Ascending aorta (tissue), 2 donors: Measurements from ENCODE around the gene INAFM1. TPM values are rescaled to one million over a fixed set of nuclear protein-coding genes. Genes with fewer than 3 reads are reported as not detected.

ENCODE experiments used
- DNase-seq, 2 donors: peaks; one replicate each; pipeline ENCODE4 v3.0.0-alpha.2; 2019; ENCODE audit warnings: low spot score in 2 of 2
- H3K27ac ChIP-seq, 2 donors: fragments of 200-600 bp; sonication (generic); one replicate each; pipeline ENCODE4 v1.5.1; 2016 to 2017; ENCODE audit warnings: mild to moderate bottlenecking in 1 of 2
- H3K27me3 ChIP-seq: fragments of 200-600 bp; sonication (generic); one replicate; pipeline ENCODE4 v1.5.1; 2017
- H3K36me3 ChIP-seq, 2 donors: fragments of 200-600 bp; sonication (generic); one replicate each; pipeline ENCODE4 v1.5.1; 2016
- H3K4me1 ChIP-seq, 2 donors: fragments of 200-600 bp; sonication (generic); one replicate each; pipeline ENCODE4 v1.5.1; 2016 to 2017; ENCODE audit warnings: mild to moderate bottlenecking in 1 of 2
- H3K4me3 ChIP-seq, 2 donors: fragments of 200-600 bp; sonication (generic); one replicate each; pipeline ENCODE4 v1.5.1; 2016 to 2017; ENCODE audit warnings: mild to moderate bottlenecking in 1 of 2
- H3K9me3 ChIP-seq, 2 donors: fragments of 200-600 bp; sonication (generic); one replicate each; pipeline ENCODE4 v1.5.1; 2016
- intact Hi-C: fragments of 100-400 bp; cut with DNase I; formaldehyde crosslinking; loops from one replicate; pipeline ENCODE4 v1.15.1; 2023
- total RNA-seq: library from RNA; depleted of rRNA; stranded (reverse); fragments of >200 nt; gene quantifications from one replicate; pipeline ENCODE4 v1.1.0, GENCODE V29; 2016
- TF ChIP-seq, protein P1 (sequence below), 3 experiments: fragments of 200-600 bp in 2 of 3; fragments of 450-650 bp in 1 of 3; sonication (generic) in 2 of 3; IDR thresholded peaks; one replicate each; pipeline ENCODE4 v1.5.1; 2016 to 2019; ENCODE audit warnings: antibody characterized with exemption in 3 of 3, mild to moderate bottlenecking in 1 of 3, moderate library complexity in 1 of 3

INAFM1 gene
- total RNA-seq, 1 donor from 2014 or later, result 33.7 TPM

DNA sequence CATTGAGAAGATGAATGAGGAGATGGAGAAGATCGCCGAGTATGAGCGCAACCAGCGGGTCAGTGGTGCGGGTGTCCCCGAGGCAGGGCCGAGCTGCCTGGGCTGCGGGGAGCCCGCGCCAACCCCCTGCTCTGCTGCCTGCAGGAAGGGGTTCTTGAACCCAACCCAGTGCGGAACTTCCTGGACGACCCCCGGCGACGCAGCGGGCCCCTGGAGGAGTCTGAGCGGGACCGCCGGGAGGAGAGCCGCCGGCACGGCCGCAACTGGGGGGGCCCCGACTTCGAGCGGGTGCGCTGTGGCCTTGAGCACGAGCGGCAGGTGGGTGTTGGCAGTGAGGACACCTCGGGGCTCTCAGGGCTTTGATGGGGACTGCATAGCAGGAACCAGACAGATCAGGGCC is 10.1 kb upstream of the INAFM1 start:
- Histone ChIP-seq H3K27me3 (no peaks in the 10 kb centered on the region), H3K27ac (no peak overlapping the region), H3K4me1 (peaks cover 0 to 2% of the 10 kb centered on the region in 2 donors), H3K36me3 (peaks cover 66 to 85% of the 10 kb centered on the region in 2 donors), H3K4me3 (no peak overlapping the region), H3K9me3 (no peaks in the 10 kb centered on the region)
- intact Hi-C loops, result no loop called here
- no peak for DNase-seq
- TF ChIP-seq, protein P1, sequence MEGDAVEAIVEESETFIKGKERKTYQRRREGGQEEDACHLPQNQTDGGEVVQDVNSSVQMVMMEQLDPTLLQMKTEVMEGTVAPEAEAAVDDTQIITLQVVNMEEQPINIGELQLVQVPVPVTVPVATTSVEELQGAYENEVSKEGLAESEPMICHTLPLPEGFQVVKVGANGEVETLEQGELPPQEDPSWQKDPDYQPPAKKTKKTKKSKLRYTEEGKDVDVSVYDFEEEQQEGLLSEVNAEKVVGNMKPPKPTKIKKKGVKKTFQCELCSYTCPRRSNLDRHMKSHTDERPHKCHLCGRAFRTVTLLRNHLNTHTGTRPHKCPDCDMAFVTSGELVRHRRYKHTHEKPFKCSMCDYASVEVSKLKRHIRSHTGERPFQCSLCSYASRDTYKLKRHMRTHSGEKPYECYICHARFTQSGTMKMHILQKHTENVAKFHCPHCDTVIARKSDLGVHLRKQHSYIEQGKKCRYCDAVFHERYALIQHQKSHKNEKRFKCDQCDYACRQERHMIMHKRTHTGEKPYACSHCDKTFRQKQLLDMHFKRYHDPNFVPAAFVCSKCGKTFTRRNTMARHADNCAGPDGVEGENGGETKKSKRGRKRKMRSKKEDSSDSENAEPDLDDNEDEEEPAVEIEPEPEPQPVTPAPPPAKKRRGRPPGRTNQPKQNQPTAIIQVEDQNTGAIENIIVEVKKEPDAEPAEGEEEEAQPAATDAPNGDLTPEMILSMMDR (IDR thresholded peaks at IDR 0.05), result no peak

- Histone ChIP-seq H3K36me3 (peaks cover 57 to 85% of the 10 kb centered on the region in 2 donors), H3K4me3 (no peak overlapping the region), H3K27ac (no peak overlapping the region), H3K9me3 (no peaks in the 10 kb centered on the region), H3K4me1 (no peaks in the 10 kb centered on the region), H3K27me3 (no peaks in the 10 kb centered on the region)
- DNase-seq, result no peak
- intact Hi-C loops, result no loop called here
- TF ChIP-seq, protein P1 (IDR thresholded peaks at IDR 0.05), result no peak
Measured at GRCh38 chr19:47266401-47266941, 8.2 kb upstream of the INAFM1 start.

DNA sequence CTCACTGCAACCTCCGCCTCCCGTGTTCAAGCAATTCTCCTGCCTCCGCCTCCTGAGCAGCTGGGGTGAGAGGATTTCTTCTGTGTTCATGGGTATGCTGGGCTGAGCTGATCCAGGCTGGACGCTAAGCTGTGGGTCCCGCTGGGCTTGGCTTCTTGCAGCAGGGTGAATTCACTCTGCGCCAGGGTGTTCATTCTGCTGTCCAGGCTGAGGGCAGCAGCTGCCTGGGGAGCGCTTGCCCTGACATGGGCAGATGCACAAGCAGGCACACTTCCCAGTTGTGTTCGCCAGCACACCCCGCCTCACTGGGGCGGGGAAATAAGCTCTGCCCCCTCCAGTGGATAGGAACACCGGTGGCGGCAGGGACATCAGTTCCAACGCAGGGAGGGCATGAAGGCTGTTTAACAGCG is 7.3 kb upstream of the INAFM1 start:
- H3K27me3 ChIP-seq, result no peaks in the 10 kb centered on the region
- intact Hi-C loops, result no loop called here
- TF ChIP-seq, protein P1 (IDR thresholded peaks at IDR 0.05), result no peak
- H3K27ac ChIP-seq, result no peak overlapping the region
- H3K4me3 ChIP-seq, result no peak overlapping the region
- H3K4me1 ChIP-seq, result peaks cover 0 to under 1% of the 10 kb centered on the region in 2 donors
- no peak for DNase-seq
- peaks cover 58 to 82% of the 10 kb centered on the region in 2 donors for H3K36me3 ChIP-seq
- no peaks in the 10 kb centered on the region for H3K9me3 ChIP-seq

DNA sequence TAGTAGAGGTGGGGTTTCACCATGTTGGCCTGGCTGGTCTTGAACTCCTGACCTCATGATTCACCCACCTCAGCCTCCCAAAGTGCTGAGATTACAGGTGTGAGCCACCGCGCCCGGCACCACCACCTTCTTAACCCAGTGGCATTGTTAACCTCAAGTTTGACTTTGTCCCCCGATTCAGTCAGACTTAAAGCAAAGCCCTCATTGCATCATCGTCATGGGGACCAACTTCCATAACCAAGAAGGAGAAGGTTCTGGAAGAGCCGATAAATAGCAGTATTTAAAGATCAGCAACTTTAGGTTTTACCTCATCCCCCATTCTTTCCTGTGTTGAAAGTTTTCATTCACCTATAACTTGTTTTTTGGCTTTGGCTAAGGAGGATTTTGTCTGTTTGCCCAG is 6.7 kb upstream of the INAFM1 start:
- no peak for DNase-seq
- no peak overlapping the region for H3K4me3 ChIP-seq
- TF ChIP-seq, protein P1 (IDR thresholded peaks at IDR 0.05), result no peak
- no peaks in the 10 kb centered on the region for H3K9me3 ChIP-seq
- no peaks in the 10 kb centered on the region for H3K27me3 ChIP-seq
- H3K36me3 ChIP-seq, result peaks cover 52 to 75% of the 10 kb centered on the region in 2 donors
- peaks cover 0 to 5% of the 10 kb centered on the region in 2 donors for H3K4me1 ChIP-seq
- no peak overlapping the region for H3K27ac ChIP-seq
- intact Hi-C loops, result no loop called here

DNA sequence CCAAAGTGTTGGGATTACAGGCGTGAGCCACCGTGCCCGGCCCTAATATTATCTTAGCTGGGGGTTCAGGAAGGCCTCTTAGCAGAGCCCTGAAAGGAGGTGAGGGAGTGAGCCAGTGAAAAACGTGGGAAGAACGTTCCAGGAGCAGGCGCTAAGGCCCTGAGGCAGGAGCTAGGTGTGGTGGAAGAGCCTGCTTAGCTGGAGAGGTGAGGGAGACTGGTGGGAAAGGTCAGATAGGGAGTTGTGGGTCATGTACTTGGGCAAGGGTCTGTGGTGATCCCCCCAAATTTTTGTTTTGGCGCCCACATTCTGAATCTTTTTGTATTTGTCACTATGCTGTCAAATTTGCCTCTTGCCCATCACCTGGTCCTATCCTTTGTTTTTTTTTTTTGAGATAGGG is 5.1 kb upstream of the INAFM1 start:
- no peak overlapping the region for H3K27ac ChIP-seq
- peaks cover 46 to 61% of the 10 kb centered on the region in 2 donors for H3K36me3 ChIP-seq
- no peaks in the 10 kb centered on the region for H3K27me3 ChIP-seq

More for the DNA sequence above, 5.1 kb upstream of the INAFM1 start:
- DNase-seq, result no peak
- Histone ChIP-seq H3K4me1 (peaks cover 0 to 5% of the 10 kb centered on the region in 2 donors), H3K9me3 (no peaks in the 10 kb centered on the region), H3K4me3 (no peak overlapping the region)
- TF ChIP-seq, protein P1 (IDR thresholded peaks at IDR 0.05), result no peak
- intact Hi-C loops, result no loop called here
